Inferior parietal cortex (tissue), 1 donor: ENCODE data around the gene LMAN2L.

ENCODE experiments used
- DNase-seq: peaks from one replicate; pipeline ENCODE4 v3.0.0-alpha.2; 2016; ENCODE audit errors: extremely low spot score

Gene LMAN2L, protein sequence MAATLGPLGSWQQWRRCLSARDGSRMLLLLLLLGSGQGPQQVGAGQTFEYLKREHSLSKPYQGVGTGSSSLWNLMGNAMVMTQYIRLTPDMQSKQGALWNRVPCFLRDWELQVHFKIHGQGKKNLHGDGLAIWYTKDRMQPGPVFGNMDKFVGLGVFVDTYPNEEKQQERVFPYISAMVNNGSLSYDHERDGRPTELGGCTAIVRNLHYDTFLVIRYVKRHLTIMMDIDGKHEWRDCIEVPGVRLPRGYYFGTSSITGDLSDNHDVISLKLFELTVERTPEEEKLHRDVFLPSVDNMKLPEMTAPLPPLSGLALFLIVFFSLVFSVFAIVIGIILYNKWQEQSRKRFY

DNA sequence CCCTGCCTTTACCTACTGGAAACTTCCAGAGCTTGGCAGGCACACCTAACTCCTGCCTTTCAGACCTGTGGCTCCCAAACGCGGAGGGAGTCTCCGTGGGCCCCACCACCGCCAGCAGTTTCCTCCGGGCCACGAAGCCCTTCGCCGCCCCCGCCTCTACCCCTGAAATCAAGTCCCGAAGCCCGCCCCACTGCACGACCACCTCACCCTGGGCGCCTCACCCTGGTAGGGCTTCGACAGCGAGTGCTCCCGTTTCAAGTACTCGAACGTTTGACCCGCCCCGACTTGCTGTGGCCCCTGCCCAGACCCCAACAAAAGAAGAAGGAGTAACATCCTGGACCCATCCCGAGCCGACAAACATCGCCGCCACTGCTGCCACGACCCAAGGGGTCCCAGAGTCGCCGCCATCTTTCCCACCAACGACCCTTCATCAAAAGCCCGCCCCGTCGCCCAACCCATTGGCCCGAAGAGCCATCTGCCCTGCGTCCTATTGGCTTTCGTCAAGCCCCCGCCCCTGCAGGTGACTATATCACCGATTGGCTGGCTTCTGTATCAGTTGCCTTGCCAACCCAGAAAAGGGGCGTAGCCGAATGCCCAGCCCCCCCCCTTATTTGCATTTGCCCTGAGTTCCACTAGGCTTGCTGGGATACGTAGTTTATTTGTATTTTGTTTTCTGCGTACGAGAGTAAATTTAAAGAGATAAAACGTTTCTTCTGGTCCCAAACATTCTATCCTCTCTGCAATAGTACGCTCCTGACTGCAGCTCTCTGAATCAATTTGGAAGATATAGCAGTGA lies at the start of gene LMAN2L:
Gene LMAN2L, minus strand, starts transcription at position 432 of the 796 bp plus-strand sequence. Its CDS starts 24 bp downstream, at position 408.
- DNase-seq: peak; percentile 96

DNA sequence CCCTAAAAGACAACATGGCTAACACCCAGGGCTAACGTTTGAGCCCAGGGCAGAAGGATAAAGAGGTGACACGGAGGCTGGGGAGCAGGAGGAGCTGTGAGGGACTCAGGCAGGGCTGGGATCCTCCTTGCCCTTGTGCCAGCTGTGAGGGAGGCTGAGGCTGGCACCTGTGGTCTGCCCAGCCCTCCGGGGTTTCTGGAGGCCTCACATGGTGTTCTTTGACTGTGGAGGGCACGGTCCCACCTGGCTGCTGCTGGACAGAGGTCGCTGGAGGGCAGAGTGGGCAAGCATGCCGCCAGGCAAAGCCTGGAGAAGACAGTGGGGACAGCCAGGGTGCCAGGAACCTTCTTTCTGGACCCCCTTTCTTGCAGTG lies 49.4 kb upstream of the LMAN2L start:
- DNase-seq: no peak

DNA sequence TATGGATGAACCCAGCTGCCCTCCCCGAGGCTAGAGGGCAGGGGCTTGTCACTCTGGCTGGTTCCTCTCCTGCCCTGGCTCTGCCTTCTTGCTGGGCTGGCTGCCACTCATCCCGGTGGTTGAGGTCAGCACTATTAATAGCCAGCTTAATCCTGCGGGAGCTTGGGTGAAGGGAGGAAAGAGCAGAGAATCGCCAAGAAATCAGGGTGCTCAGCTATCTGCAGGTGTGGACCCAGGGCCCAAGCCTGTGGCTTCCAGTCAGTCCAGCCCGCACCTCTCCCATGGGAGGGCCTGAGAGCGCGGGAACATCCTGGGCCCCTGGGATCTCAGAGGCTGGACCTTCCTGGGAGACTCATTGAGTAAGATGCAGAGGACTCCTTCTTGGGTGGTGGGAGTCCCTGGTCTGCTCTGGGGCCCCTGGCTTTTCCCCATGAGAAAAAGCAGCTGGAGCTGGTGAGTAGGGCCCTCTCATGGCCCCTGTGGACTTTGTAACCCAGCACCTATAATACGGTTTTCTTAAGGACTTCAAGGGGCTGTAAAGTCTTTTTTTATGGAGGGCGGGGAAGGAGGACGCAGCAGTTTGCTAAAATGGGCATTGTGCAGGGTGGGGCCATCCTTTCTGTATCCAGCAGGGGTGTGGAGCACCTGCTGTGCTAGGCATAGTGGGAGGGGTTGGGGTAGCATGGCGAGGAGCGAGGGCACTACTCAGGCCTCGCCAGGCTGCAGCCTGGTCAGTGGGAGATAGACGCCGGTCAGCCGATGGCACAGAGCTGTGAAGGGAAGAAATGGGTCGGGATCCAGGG lies 48.8 kb upstream of the LMAN2L start:
- DNase-seq: no peak

DNA sequence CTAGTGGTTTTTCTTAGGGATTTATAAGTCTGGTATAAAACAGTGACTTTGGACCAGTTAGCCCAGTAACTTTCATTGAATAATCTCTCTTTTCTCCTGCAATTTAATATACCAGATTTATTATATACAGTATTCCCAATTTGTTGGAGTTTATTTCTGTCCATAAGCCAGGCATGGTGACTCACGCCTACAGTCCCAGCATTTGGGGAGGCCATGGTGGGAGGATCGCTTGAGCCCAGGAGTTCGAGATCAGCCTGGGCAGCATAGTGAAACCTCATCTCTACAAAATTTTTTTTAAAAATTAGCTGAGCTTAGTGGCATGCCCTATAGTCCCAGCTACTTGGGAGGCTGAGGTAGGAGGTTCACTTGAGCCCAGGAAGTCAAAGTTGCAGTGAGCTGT lies 47.5 kb upstream of the LMAN2L start:
- no peak for DNase-seq

DNA sequence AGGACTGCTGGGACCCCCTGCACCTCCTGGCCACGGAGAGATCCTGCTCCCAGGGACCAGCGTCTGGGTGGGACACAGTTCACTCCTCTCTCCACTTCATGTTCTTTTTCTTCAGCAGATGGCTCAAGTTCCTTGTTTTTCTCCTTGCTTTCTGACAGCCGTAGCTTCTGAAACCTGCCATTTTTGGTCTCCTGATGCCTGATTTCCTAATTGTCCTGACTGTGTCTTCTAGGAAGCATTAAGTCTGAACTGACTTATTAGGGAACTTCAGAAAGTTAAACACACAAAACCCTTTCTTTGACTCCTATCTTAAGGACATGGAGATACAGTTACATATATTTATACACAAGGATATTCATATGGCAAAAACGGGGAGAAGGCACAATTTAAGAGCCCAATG lies 43.5 kb upstream of the LMAN2L start:
- no peak for DNase-seq

DNA sequence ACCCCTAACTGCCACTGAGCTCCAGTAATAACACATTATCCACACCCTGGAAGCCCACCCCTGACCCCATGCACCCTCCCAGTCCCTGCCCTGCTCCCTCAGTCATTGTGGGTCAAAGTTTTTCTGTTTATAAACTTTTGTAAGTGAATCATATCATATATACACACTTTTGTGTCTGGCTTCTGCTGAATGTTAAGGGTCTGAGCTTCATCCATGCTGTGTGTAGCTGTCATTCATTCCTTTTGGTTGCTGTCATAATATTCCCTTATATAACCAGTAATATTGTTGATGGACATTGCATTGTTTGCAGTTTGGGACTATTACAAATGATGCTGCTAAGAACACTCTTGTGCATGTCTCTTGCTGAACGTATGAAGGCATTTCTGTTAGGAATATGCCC lies 35.3 kb upstream of the LMAN2L start:
- no peak for DNase-seq

DNA sequence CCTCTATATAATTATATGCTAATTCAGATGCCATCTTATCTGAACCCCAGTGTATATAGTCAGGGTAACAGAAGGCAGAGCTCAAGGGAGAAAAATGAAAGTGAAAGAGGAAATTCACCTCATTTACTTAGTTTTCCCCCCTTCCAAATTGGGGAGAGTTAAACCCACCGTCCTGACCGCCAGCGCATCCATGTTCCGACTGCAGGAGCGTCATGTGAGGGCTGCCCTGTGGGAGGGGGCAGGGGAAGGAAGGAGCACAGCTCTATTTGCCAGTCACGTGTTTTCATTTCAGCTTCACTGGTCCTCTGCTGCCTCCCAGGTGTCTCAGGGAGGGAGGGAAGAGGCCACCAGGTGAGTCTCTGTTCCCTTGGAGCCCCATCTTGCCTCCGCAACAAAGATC lies 34.1 kb upstream of the LMAN2L start:
- no peak for DNase-seq

DNA sequence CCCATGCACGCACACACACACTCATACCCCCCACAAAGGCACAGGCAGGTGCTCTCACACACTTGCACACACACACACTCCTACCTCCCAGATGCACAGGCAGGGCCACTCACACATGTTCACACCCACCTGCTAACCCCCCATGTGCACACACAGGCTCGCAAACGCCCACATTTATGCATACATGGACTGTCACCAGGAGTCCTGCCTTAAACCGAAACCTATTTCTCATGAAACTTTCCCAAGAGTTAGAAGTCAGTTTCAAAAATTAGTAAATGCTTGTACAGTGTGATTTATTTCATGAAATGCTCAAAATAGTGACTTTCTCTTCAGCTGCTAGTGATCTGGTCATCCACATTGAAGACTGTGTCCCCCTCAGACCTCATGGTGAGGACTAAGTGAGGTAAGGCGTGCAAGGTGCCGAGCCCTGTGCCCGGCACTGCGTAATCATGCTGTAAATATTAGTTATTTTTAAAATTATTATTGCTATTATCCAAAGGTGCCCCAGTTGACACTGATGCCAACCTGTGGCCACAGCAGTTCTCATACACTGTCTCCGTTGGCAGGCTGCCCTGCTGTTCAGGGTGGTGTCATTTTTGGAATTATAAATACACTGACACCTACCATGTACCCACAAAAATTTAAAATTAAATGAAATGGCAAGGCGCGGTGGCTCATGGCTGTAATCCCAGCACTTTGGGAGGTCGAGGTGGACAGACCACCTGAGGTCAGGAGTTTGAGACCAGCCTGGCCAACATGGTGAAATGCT lies 33.2 kb upstream of the LMAN2L start:
- no peak for DNase-seq

DNA sequence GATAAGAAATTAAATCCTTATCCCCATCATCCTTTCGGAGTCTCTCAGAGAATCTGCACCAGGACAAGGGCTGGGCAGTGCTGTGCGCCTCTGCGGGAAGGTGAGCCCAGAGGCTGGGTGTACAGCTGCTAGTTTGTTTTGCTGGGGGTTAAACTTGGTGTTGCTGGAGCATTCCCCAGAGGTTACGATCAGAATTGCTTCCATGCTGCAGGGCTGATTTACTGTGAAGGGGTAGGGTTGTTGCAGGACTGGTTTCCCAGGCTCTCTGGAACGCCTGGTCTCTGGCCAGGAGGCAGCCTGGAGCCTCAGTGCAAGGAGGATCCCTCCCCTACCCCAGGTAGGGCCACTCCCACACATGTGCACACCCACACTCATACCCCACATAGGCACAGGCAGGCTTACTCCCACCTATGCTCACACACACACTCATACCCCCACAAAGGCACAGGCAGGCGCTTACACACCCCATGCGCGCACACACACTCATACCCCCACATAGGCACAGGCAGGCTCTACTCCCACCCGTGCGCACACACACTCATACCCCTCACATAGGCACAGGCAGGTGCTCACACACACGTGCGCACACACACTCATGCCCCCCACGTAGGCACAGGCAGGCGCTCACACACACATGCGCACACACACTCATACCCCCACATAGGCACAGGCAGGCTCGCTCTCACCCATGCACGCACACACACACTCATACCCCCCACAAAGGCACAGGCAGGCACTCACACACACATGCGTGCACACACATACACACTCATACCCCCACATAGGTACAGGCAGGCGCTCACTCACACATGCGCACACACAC lies 32.1 kb upstream of the LMAN2L start:
- DNase-seq: no peak

DNA sequence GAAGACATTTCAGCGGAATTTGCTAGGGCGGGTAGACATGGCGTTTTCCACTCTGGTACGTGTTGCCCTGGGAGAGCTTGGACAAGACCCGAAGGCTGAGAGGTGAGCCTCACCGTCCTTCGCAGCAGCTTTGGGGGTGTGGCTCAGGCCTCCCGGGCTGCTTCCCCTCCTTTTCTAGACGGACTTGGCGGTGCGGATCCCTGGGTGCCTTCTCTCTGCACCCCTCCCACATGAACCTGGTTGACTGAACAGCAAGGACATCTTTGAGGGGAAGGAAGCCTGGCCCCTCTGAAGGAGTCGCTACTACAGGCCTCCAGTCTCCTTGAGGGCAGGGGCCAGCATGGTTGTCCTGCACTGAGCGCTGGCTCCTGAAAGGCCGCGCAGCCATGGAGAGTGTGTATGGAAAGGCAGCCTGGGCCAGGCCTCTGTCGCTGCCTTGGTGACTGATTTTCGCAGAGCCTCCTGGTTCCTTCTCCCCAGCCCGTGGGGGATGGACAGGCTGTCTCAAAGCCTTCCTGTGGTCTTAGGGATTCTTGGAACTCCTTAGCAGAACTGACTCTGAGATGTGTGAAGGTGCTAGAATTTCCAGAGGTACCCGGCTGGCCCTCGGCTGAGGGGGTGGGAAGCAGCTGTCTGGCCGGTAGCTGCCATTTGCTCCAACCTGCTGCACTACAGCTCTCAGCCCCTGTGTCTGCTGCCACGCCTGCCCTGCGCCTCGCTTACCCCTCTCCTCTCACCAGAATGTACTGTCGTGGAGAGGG lies 30.8 kb upstream of the LMAN2L start:
- no peak for DNase-seq

DNA sequence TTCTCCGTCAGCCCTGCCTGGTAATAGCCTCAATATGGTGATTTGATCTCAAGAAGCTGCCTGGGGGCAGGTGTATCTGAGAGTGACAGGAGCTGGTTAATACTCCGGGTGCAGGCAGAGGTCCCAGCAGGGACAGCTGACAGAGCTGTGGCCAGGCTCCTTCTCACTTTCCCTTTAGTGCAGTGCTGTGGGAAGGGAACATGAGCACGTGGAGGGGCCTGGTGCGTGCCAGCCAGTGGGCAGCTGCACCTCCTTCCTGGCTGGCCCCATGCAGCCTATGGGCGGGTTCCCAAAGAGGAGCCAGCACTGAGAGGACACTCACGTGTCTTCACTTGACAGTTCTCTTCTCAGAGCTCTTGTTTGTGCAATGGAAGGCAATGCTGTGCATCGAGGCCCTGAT lies 29.9 kb upstream of the LMAN2L start:
- DNase-seq: no peak

DNA sequence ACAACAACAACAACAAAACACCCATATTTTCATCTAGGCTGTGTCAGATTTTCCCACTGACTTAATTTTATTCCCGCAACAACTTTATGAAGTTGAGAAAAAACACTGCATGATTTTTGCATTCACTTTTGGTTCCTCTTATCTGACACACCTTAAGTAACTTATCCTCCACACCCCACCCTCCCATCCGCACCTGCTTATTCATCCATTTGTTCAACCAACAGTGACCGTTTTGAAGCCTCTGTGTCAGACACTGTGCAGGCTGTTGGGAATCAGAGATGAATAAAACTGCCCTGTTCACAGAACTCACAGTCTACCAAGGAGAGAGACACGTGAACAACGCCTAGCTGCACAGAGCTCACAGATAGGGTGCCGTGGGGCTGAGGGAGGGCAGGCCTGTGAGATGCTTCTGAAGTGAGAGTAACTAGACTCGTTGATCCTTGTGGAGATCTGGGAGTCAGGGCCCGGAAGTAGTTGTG lies 28.3 kb upstream of the LMAN2L start:
- DNase-seq: no peak

DNA sequence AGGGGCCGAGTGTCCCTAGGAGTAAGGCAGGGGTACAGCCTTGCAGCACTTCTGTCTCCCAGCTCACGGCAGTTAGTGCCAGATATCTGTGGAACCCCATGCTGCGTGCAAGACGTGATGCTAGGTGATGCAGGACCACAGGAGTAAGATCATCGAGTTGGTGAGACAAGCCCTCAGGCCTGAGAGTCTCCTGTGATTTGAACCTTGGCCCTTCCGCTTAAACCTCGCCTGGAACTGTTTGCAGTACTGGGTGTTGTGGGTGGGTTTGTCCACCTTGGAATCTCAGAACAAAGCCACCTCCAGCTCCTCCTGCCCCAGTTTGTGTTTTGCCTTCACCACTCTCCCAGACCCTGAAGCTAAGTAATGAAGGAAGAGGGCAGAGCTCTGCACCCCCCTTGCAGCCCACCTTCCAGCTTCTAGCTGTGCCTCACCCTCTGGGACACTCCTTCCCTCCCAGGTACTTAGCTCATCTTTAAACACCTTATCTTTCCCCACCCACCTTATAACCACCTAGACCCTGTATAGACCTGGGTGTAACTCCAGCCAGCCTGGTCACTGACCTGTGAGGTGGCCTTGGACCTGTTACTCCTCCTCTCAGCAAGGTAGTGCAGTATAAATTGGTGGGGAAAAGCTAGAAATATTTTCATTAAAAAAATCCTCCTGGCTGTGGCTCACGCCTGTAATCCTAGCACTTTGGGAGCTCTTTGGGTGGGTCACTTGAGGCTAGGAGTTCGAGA lies 27.4 kb upstream of the LMAN2L start:
- no peak for DNase-seq

DNA sequence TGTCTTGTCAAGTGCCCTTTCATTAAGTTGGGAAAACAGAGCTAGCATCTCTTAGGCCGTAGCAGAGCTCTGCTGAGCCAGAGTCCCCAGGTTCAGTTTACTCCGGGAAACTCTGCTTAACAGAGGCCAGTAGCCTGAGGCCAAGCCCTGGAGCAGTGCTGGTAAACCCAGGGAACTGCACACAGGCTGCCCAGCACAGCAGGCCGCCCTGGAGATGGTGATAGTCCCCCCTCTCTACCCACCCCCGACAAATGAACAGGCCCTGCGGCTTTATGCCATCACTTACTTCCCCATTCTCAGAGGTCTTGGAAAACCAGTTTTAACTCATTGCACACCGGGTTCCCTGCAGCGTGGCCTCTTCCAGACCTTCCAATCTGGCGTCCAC lies 24.4 kb upstream of the LMAN2L start:
- DNase-seq: no peak

DNA sequence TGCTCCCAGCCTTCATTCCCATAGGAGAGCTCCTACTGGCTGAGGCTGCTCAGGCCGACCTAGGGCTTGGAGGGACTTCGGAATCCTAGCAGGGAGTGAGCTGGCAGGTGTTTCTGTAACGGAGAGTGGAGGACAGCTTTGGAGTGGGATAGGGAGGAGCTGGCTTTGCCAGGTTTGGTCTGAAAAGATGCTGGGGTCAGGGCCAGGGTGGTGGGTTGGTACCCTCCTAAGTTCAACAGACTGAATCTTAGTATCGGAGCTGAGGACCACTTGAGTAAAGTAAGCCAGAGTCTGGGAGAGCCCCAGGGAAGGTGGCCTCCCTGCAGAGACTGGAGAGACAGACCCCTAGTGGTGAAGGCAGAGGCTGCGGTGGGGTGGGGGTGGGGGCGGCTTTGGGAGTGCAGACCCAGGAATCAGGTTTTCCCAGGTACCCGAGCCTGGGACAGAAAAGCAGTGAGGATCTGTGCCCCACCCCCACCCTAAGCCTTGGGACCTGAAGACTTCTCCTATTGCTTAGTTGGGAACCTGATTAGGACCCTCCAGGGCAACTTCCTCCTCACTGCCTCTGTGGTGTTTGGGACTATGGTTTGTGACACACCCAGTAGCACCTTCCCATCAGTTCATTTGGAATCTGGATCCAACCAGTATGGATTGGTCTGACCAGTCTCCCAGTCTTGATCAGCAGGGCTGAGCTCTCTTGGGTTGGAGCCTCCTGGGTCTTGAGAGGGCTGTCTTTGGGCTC lies 23.8 kb upstream of the LMAN2L start:
- DNase-seq: peak; percentile 30

DNA sequence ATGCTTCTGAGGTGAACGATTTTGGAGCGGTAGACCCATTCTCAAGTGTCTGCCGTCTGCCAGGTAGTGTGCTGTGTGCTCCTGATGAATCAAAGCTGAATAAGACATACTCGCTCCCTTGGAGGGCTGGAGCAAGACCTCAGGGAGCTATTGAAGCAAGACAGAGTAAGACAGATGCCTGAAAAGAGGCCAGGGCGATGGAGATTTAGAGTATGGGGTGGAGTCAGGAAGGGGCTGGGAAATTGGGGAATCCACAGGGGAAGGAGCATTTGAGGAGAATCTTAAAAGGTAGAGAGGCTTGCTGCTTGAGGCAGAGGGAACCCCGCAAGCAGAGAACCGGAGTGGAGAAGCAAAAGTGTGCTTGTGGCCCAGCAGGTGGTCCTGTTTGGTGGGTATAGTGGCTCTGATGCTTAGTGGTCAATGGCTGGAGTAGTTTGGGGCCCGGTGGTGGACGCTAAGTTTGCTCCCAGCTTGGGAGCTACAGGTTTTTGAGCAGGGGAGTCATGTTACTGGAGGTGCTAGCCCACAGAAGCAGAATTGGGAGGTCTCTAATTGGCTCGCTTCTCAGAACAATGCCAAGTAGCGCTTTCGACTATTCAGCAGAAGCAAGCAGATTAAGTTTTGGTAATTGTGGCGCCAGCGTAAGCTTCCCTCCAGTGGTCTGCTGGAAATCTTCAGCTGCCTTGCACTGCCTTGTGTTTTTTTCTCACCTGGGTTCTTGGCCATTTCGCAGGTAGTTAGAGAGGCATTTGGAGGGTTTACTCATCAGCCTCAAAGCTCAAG lies 22.9 kb upstream of the LMAN2L start:
- DNase-seq: peak; percentile 20

DNA sequence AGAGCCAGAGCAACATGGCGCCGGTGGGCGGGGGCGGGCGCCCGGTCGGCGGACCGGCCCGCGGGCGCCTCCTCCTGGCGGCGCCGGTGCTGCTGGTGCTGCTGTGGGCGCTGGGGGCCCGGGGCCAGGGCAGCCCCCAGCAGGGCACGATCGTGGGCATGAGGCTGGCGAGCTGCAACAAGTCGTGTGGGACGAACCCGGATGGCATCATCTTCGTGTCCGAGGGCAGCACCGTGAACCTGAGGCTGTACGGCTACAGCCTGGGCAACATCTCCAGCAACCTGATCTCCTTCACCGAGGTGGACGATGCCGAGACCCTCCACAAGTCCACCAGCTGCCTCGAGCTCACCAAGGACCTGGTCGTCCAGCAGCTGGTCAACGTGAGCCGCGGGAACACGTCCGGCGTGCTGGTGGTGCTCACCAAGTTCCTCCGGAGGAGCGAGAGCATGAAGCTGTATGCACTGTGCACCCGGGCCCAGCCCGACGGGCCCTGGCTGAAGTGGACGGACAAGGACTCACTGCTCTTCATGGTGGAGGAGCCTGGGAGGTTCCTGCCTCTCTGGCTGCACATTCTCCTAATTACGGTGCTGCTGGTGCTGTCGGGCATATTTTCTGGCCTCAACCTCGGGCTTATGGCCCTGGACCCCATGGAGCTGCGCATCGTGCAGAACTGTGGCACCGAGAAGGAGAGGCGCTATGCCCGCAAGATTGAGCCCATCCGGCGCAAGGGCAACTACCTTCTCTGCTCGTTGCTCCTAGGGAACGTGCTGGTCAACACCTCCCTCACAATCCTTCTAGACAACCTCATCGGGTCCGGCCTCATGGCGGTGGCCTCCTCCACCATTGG lies 21.3 kb upstream of the LMAN2L start:
- peak; percentile 23 for DNase-seq
